ENCODE data around the gene ITPRIP.

DNA sequence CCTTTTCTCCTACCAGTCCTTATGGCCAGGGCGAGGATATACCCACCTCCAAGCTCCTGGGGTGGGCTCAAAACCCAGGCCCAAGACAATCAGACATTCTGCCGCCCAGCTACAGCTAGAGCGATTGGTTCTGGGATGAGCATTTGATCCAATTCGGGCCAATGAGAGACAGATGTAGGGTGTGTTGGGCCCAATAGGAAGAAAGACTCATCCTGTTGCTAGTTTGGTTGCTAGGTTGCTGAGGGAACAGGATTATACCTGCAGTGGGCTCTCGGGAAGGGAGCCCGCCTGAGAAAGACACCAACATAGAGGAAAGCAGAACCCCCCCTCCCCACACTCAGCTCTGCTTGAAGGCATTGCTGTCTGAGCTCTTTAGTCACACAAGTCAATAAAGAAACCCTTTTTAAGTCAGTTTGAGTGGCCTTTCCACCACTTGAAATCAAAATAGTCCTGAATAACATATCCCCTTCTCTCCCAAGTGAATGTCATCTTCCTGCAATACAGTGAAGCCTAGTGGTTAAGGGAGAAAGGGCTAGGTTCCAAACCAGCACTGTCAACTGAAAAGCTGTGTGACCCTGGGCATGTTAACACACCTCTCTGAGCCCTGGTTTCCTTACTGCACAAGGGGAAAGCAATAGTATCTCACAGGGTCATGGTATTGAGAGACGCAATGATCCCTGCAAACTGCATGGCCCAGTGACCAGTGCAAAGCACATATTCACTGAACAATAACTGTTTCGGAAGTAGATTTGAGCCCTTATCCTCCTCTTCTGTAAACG, 21.8 kb downstream of the ITPRIP start:
- TF ChIP-seq CTCF (IDR thresholded peaks at IDR 0.05; ENCODE audit: low read length) = no peak
- no peak for TF ChIP-seq EZH2 (IDR thresholded peaks at IDR 0.05; ENCODE audit: borderline replicate concordance, low read length)

Data from OCI-LY1 (cell line).